ENCODE data around the gene PEA15.

PEA15 gene

GRCh38 chr1:160168609-160169369, 36.4 kb upstream of the PEA15 start:
- Mint-ChIP-seq H3K4me3 (no peak overlapping the region), H3K36me3 (ENCODE audit: low read depth) (no peaks in the 10 kb centered on the region)

GRCh38 chr1:160169553-160170399, 35.4 kb upstream of the PEA15 start:
- no peaks in the 10 kb centered on the region for H3K9me3 Mint-ChIP-seq
- H3K27me3 Mint-ChIP-seq, result peaks cover 18% of the 10 kb centered on the region
- H3K4me3 Mint-ChIP-seq, result no peak overlapping the region
- no peaks in the 10 kb centered on the region for H3K36me3 Mint-ChIP-seq (ENCODE audit: low read depth)
- peak overlapping the region; percentile 37 for H3K27ac Mint-ChIP-seq
- H3K4me1 Mint-ChIP-seq, result peaks cover 38% of the 10 kb centered on the region
- peak; percentile 65 for ATAC-seq
- DNase-seq, result peak; percentile 60

More at GRCh38 chr1:160168609-160169369, 36.4 kb upstream of the PEA15 start:
- no peak for DNase-seq
- Mint-ChIP-seq H3K4me1 (peaks cover 38% of the 10 kb centered on the region), H3K27me3 (peaks cover 16% of the 10 kb centered on the region), H3K27ac (no peak overlapping the region), H3K9me3 (no peaks in the 10 kb centered on the region)
- no peak for ATAC-seq

GRCh38 chr1:160171354-160171753, 33.8 kb upstream of the PEA15 start:
- no peak overlapping the region for H3K27ac Mint-ChIP-seq
- H3K9me3 Mint-ChIP-seq, result no peaks in the 10 kb centered on the region
- no peak for DNase-seq
- peaks cover 15% of the 10 kb centered on the region for H3K27me3 Mint-ChIP-seq
- H3K4me1 Mint-ChIP-seq, result peaks cover 33% of the 10 kb centered on the region
- no peak for ATAC-seq
- no peak overlapping the region for H3K4me3 Mint-ChIP-seq
- no peaks in the 10 kb centered on the region for H3K36me3 Mint-ChIP-seq (ENCODE audit: low read depth)

- Mint-ChIP-seq H3K4me3 (no peak overlapping the region), H3K27me3 (peaks cover 12% of the 10 kb centered on the region), H3K27ac (no peak overlapping the region), H3K4me1 (peaks cover 32% of the 10 kb centered on the region), H3K9me3 (no peaks in the 10 kb centered on the region), H3K36me3 (ENCODE audit: low read depth) (no peaks in the 10 kb centered on the region)
- ATAC-seq (no peak), DNase-seq (no peak)
Observed at GRCh38 chr1:160171980-160172379, 33.2 kb upstream of the PEA15 start.

- Mint-ChIP-seq H3K36me3 (ENCODE audit: low read depth) (no peaks in the 10 kb centered on the region), H3K4me3 (no peak overlapping the region), H3K9me3 (no peaks in the 10 kb centered on the region), H3K27ac (no peak overlapping the region), H3K27me3 (peaks cover 15% of the 10 kb centered on the region), H3K4me1 (peaks cover 7% of the 10 kb centered on the region)
- ATAC-seq, result peak; percentile 75
- no peak for DNase-seq
Observed at GRCh38 chr1:160177231-160177630, 28.0 kb upstream of the PEA15 start.

- no peak overlapping the region for H3K27ac Mint-ChIP-seq
- no peaks in the 10 kb centered on the region for H3K9me3 Mint-ChIP-seq
- ATAC-seq (no peak), DNase-seq (no peak)
- no peak overlapping the region for H3K4me3 Mint-ChIP-seq
- no peaks in the 10 kb centered on the region for H3K36me3 Mint-ChIP-seq (ENCODE audit: low read depth)
- H3K4me1 Mint-ChIP-seq, result peaks cover 7% of the 10 kb centered on the region
- H3K27me3 Mint-ChIP-seq, result peaks cover 15% of the 10 kb centered on the region
Observed at GRCh38 chr1:160177667-160178066, 27.5 kb upstream of the PEA15 start.

- no peaks in the 10 kb centered on the region for H3K9me3 Mint-ChIP-seq
- ATAC-seq, result no peak
- H3K36me3 Mint-ChIP-seq (ENCODE audit: low read depth), result no peaks in the 10 kb centered on the region
- no peak overlapping the region for H3K27ac Mint-ChIP-seq
- H3K4me1 Mint-ChIP-seq, result peaks cover 7% of the 10 kb centered on the region
- no peak for DNase-seq
- no peak overlapping the region for H3K4me3 Mint-ChIP-seq
- H3K27me3 Mint-ChIP-seq, result peaks cover 15% of the 10 kb centered on the region
Observed at GRCh38 chr1:160178731-160179130, 26.5 kb upstream of the PEA15 start.

GRCh38 chr1:160179336-160179735, 25.8 kb upstream of the PEA15 start:
- Mint-ChIP-seq H3K4me1 (peaks cover 7% of the 10 kb centered on the region), H3K27ac (no peak overlapping the region), H3K27me3 (peaks cover 14% of the 10 kb centered on the region), H3K4me3 (no peak overlapping the region), H3K9me3 (no peaks in the 10 kb centered on the region), H3K36me3 (ENCODE audit: low read depth) (no peaks in the 10 kb centered on the region)
- DNase-seq, result no peak
- no peak for ATAC-seq

- H3K36me3 Mint-ChIP-seq (ENCODE audit: low read depth), result no peaks in the 10 kb centered on the region
- no peaks in the 10 kb centered on the region for H3K4me1 Mint-ChIP-seq
- no peak overlapping the region for H3K27ac Mint-ChIP-seq
- no peaks in the 10 kb centered on the region for H3K9me3 Mint-ChIP-seq
- H3K27me3 Mint-ChIP-seq, result peaks cover 5% of the 10 kb centered on the region
- H3K4me3 Mint-ChIP-seq, result no peak overlapping the region
- DNase-seq, result no peak
- no peak for ATAC-seq
Observed at GRCh38 chr1:160186246-160186645, 18.9 kb upstream of the PEA15 start.

- Mint-ChIP-seq H3K27ac (no peak overlapping the region), H3K36me3 (ENCODE audit: low read depth) (no peaks in the 10 kb centered on the region), H3K9me3 (no peaks in the 10 kb centered on the region), H3K4me3 (no peak overlapping the region), H3K27me3 (peaks cover 5% of the 10 kb centered on the region), H3K4me1 (no peaks in the 10 kb centered on the region)
- DNase-seq (no peak), ATAC-seq (no peak)
Observed at GRCh38 chr1:160186729-160187128, 18.5 kb upstream of the PEA15 start.

GRCh38 chr1:160187407-160187806, 17.8 kb upstream of the PEA15 start:
- no peaks in the 10 kb centered on the region for H3K4me1 Mint-ChIP-seq
- no peak overlapping the region for H3K27ac Mint-ChIP-seq

GRCh38 chr1:160188341-160188740, 16.8 kb upstream of the PEA15 start:
- DNase-seq (no peak), ATAC-seq (no peak)
- Mint-ChIP-seq H3K36me3 (ENCODE audit: low read depth) (no peaks in the 10 kb centered on the region), H3K27me3 (peaks cover 5% of the 10 kb centered on the region), H3K27ac (no peak overlapping the region), H3K4me3 (no peak overlapping the region), H3K9me3 (no peaks in the 10 kb centered on the region), H3K4me1 (no peaks in the 10 kb centered on the region)

More at GRCh38 chr1:160187407-160187806, 17.8 kb upstream of the PEA15 start:
- Mint-ChIP-seq H3K9me3 (no peaks in the 10 kb centered on the region), H3K4me3 (no peak overlapping the region), H3K27me3 (peaks cover 5% of the 10 kb centered on the region), H3K36me3 (ENCODE audit: low read depth) (no peaks in the 10 kb centered on the region)
- ATAC-seq (no peak), DNase-seq (no peak)

- Mint-ChIP-seq H3K27me3 (peaks cover 5% of the 10 kb centered on the region), H3K27ac (no peak within 1 kb of the TSS), H3K4me1 (no peaks in the 10 kb centered on the region), H3K36me3 (ENCODE audit: low read depth) (no peaks in the 10 kb centered on the region), H3K4me3 (no peak within 1 kb of the TSS), H3K9me3 (no peaks in the 10 kb centered on the region)
- no peak for DNase-seq
- ATAC-seq, result no peak
Observed at GRCh38 chr1:160189649-160190625, 15.2 kb upstream of the PEA15 start, which contains the start of gene CASQ1. TSS of gene CASQ1 (plus strand) at chr1:160190575. CDS start at chr1:160190752, 177 bp downstream.

- Mint-ChIP-seq H3K36me3 (ENCODE audit: low read depth) (no peaks in the 10 kb centered on the region), H3K27ac (no peak overlapping the region), H3K4me3 (no peak overlapping the region), H3K27me3 (no peaks in the 10 kb centered on the region), H3K9me3 (no peaks in the 10 kb centered on the region), H3K4me1 (no peaks in the 10 kb centered on the region)
- no peak for DNase-seq
- ATAC-seq, result no peak
Observed at GRCh38 chr1:160191756-160192155, 13.4 kb upstream of the PEA15 start.

Data from activated naive CD8-positive, alpha-beta T cell treated with anti-CD3 and anti-CD28 coated beads, Interleukin-2, amount 50 U/mL, for 24 hours (primary cell).